NCI-H2227 (cell line): ENCODE measurements around the gene WDR62.

Source experiments
- DNase-seq: peaks from one replicate; lab custom pipeline; 2025; ENCODE audit not compliant: unreplicated experiment; lab: John Stamatoyannopoulos, UW

WDR62 gene

DNA sequence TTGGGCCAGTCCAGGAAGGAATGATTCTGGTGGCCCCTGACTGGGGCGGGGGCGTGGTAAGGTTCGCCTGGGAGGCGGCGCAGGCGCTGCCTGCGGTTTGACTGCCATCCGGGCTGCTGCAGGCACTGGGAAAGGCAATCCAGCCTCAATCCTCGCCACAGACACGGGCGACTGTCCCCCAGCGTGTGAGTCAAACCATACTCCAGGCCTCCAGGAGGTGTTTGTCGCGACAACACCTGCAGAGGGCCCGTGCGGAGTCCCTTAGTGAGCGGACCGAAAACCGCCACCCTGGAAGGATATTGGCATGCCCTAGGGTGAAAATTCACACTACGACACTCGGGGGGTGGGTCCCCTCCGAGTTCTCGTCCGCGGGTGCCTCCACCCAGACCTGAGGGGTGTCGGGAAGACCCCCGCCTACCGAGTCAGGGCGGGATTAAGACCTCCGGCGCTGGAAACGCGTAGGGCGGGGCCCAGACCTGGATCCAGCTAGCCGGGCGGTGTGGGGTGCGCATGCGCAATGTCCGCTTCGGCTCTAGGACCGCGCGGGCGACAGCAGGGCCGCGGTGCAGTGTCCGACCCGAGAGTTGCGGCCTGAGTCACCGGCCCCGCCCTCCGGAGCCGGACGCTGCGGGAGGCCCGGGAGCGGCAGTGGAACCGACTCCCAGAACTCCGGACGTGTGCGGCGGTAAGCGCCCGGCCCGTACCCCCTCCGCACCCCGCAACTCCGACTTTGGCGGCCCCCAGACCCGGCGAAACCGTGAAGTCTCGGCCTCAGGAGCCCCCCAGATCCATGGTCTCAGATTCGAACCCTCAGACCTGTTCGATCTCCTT is 85.0 kb downstream of the WDR62 start, which contains the start of gene CAPNS1:
TSS of gene CAPNS1 (plus strand) at position 594 of the 831 bp plus-strand sequence. CDS start 946 bp downstream, outside the sequence.
- peak; percentile 100 for DNase-seq

DNA sequence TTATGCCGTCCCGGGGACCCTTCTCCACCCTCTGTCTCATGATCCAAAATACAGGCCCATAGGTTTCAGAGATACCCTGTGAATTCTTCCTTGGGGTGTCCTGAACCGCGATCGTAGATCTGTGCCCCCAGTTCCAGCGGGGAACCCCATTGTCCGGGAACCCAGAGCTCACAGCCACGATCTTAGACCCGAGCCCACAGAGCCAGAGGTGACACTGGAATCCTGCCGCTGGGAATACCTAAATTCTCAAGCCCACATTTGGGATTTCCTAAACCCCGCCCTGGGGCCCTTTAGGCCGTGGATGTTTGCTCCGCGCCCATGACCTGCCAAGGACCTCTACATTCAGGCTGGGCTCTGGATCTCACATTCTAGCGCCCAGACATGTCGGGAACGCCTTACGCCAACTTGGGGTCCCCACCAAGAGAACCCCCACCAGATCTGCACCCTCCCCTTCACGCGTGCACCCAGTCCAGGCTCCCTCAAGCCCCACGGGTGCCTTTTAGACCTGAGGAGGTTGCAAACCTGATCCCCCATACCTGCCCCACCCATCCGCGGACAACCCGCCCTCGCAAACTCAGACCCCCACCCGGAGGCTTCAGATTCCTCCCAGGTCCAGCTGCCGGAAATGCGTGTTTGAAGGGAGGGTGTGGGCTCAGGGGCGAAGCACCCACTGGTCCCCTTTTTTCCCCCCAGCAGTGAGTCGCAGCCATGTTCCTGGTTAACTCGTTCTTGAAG is 85.8 kb downstream of the WDR62 start:
- peak; percentile 93 for DNase-seq

DNA sequence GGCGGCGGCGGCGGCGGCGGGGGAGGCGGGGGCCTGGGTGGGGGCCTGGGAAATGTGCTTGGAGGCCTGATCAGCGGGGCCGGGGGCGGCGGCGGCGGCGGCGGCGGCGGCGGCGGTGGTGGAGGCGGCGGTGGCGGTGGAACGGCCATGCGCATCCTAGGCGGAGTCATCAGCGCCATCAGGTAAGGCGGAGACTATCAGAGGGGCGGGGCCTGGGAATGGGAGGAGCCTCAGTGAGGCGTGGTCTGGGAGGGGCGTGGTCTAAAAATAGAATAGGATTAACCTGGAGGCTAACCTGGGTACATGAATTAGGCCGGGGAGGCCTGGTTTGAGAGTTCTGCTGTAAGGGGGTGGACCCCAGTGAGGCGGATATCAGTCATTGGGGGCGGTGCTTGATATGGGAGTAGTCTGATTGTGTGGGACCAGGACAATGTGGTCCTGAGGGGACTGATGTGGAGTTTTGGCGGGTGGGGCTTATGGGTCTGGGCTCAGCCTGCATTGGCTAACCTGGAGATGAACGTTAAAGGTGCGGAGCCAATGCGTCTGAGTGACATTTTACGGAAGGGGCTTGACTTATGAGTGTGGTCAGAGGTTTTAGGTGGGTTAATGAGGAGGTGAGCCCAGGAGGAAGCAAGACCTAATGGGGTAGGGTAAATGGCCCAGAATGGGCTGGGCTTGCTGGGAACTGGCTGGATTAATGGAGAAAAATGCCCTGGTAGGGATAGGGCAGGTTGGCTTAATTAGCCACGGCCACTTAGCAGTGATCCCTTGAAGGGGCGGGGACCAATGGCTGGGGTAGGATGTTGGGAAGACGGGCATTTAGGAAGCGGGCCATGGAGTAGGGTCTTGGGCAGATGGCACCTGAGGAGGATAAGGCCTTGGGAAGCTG is 86.6 kb downstream of the WDR62 start:
- peak; percentile 95 for DNase-seq

DNA sequence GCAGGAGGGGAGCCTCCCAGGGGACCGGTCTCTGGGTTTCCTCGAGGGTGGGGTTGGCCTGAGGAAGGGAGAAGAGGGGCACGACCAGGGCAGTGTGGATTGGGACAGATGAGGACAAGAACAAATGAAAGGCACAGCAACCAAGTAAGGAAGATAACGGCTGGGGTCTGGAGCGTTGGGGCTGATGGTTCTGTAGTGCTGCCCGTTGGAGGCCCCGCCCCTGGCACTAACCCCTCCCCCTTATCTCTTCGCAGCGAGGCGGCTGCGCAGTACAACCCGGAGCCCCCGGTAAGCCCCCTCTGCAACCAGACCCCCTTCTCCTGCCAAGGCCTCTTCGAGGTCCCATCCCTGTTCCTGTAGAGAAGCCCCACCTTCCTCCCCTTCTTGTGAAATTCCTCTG is 87.3 kb downstream of the WDR62 start:
- DNase-seq = no peak

DNA sequence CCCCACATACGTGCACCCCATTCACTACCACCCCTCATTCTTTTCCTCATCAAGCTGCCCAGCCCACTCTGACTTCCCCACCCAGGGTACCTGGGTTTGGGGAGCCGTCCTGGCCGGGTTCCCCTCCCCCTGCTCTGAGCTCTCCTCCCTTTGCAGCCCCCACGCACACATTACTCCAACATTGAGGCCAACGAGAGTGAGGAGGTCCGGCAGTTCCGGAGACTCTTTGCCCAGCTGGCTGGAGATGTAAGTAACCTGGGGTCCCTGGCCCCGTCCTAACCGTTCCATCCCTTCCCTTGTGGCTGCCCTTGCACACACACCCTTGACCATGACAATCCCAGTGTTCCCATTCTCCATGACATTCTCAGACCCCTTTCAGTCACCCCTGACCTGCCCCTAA is 87.8 kb downstream of the WDR62 start:
- no peak for DNase-seq

DNA sequence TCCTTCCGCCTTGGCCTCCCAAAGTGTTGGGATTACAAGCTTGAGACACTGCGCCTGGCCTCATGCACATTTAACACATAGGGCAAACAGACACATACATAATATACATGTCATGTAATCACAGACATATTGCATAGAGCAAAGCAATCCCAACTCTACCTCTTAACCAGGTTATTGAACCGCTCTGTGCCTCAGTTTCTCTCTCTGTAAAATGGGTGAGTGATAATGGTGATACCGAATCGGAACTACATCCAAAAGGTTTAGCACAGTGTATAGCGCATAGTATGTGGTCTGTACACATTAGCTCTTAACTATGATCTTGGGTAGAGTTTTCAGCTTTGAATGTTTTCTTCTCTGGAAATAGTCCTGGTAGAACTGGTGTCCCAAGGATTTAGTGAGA is 89.9 kb downstream of the WDR62 start:
- no peak for DNase-seq

DNA sequence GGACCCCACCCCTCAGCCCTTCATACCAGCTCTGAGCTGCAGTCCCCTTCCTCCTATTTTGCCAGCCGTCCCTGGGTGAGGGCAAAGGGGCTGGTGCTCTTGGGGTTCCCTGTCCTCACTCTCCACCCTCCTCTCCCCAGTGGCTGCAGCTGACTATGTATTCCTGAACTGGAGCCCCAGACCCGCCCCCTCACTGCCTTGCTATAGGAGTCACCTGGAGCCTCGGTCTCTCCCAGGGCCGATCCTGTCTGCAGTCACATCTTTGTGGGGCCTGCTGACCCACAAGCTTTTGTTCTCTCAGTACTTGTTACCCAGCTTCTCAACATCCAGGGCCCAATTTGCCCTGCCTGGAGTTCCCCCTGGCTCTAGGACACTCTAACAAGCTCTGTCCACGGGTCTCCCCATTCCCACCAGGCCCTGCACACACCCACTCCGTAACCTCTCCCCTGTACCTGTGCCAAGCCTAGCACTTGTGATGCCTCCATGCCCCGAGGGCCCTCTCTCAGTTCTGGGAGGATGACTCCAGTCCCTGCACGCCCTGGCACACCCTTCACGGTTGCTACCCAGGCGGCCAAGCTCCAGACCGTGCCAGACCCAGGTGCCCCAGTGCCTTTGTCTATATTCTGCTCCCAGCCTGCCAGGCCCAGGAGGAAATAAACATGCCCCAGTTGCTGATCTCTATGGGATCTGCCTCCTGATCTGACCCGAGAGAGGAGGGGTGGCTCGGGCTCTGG is 95.1 kb downstream of the WDR62 start:
- DNase-seq = no peak

DNA sequence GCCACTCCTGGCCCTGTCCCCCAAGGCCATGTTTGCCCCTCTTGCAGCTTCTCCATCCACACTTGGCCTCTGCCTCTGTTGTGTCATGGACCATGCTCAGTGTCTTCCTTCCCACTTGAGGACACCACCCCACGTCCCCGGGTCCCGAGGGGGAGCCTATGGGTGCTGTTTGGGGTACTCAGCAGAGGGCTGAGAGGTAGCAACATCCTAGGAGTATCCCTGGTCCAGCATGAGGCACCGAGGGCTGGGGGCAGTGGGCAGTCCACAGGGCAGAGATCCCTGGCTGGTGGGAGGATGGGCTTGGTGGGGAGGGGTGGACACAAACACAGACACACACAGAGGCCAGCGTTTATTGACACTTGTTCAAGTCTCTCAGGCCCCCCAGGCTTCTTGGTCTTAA is 95.9 kb downstream of the WDR62 start:
- DNase-seq = no peak

DNA sequence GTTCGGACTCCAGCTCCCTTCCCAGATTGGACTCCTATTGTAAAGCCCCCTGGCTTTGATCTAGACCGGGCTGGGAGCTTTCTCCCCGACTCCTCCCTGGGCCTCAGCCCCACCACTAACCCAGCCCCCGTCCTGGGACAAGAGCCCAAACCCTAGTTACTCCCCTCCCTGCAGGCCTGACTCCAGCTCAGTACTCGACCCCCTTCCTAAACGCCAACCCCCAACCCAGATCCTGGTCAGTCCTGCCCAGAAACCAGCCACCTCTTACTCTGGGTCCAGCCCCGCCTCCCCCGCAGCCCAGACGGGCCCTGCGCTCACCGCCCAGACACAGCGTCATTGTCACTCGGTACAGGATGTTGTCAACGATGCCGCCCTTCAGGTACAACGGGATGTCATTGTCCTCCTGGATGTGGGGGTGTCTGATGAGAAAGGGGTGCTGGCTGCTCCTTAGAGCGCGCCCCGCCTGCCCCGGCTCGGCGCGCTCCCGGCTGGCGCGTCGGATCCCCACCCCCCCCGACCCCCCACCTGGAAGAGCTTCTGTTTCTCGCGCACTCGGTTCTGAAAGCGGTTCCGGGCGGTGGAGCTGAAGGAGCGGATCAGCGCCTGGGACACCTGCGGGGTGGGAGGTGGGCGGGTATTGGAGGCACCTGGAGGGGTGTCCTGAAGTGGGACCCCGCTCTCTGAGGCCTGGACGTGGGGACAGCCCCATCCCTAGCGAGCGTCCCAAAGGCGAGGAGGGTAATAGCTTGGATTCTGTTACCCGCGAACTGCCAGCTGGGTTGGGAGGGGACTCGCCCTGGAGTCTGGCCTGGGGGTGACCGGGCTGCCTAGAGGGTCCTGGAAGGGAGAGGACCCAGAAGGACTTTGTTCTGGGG is 96.7 kb downstream of the WDR62 start:
- DNase-seq = no peak

DNA sequence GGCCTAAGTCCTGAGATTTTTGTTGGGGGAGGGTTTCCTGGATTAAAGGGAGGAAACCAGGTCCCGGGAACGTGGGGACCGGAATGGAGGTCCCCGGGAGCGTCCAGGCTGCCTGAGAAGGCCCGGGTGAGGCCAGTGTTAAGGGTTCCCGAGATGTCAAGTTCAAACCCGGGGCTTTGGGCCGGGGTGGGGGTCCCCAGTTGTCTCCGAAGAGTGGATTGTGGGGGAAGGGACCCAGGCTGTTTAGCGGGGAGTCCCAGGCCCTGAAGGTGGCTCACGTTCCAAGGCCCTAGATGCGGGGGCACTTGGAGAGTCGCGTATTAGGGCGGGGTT is 97.3 kb downstream of the WDR62 start:
- DNase-seq = no peak

DNA sequence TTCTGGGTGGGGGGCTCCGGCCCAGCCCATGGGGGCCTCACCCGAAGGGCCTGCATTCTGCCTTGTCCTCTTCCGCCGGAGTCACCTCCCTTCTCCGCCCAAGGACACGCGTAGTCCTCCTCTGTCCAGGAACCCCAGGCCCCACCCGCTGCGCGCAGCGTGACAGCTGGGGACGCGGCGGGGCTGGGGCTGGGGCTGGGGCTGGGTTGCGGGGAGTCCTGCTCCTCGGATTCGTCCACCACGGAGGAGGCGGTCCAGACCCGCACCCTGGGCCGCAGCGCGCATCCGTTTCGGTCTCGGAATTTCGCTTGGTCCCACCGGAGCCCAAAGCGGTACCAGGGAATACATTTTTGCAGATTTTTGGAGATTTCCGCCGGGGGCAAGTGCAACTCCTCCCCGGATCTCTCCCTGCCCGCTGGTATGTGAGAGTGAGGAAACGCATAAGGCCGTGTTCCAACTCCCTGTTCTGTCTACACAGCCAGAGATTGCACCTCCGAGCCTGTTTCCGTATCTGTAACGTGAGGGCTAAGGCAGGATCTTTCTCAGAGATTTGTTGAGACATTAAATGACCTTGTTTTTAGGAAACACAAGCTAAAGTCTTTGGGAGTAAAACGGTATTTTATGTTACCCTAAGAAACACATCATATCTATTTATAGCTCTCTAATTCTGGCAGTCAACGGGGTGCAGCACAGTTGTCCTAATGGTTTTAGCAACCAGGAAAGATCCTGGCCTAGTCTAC is 97.8 kb downstream of the WDR62 start, which contains the start of gene COX7A1:
TSS of gene COX7A1 (minus strand) at position 96 of the 740 bp plus-strand sequence. CDS start at position 56, 40 bp downstream.
- DNase-seq = no peak

DNA sequence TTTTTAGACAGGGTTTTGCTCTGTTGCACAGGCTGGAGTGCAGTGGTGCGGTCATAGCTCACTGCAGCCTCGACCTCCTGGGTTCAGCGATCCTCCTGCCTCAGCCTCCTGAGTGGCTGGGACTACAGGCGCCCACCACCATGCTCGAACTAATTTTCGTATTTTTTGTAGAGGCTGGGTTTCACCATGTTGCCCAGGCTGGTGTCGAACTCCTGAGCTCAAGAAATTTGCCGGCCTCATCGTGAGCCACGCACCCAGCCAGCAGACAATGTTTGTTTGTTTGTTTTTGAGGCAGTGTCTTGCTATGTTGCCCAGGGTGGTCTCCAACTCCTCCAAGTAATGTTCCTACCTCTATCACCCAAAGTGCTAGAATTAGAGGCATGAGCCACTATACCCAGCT is 98.4 kb downstream of the WDR62 start:
- no peak for DNase-seq
